H1 (cell line): ENCODE data around the gene KRTAP5-6. TPM values are rescaled to one million over a fixed set of nuclear protein-coding genes. Genes with fewer than 3 reads are reported as not detected.

Source experiments
- CBX5 ChIP-seq: fragments of 300-800, 300-1000 bp; sonication (generic); IDR thresholded peaks from 2 replicates; pipeline ENCODE4 v1.7.1; 2016; ENCODE audit warnings: antibody characterized with exemption, low read length, low read depth
- RBBP5 ChIP-seq: IDR thresholded peaks from 2 replicates; pipeline ENCODE4 v1.7.1; 2012; ENCODE audit warnings: low read depth, mild to moderate bottlenecking, inconsistent platforms, low read length, moderate library complexity, borderline replicate concordance
- TAF1 ChIP-seq: IDR thresholded peaks from 2 replicates; pipeline ENCODE4 v1.6.1; 2011; ENCODE audit warnings: mild to moderate bottlenecking, low read depth, low read length
- polyA plus RNA-seq, 7 experiments: library from polyadenylated mRNA; depleted of rRNA in 3 of 7; stranded (reverse) in 5 of 7; unstranded in 2 of 7; fragments of >200 nt in 5 of 7; fragments of 200-250 nt in 2 of 7; gene quantifications; 1 replicate in 5 of 7; 2 replicates in 1 of 7; 4 replicates in 1 of 7; pipeline versions ENCODE4 v1.2.1 to v1.2.3, GENCODE V29; 2011 to 2013; ENCODE audit warnings: missing spikeins in 2 of 7, mixed read lengths in 2 of 7
- total RNA-seq: library from RNA; stranded (reverse); fragmentation: NEBNext Ultra II Directional; extraction: Animal tissue kit (Norgen Biotek cat#: 25700); gene quantifications from 2 replicates; pipeline ENCODE4 v1.2.1, GENCODE V29; 2021

The KRTAP5-6 gene
- total and polyA plus RNA-seq, 2 of the 8 experiments (the other 6 are each of a cell fraction or from before 2014, with no cell fraction given): not detected

- TF ChIP-seq CBX5 (no peak), RBBP5 (no peak), TAF1 (no peak)
Measured at GRCh38 chr11:1691878-1692707, 4.9 kb upstream of the KRTAP5-6 start (continued).
